ENCODE measurements around the gene ARHGAP5. TPM values are rescaled to one million over a fixed set of nuclear protein-coding genes. Genes with fewer than 3 reads are reported as not detected.

ARHGAP5 gene
- total RNA-seq, 2 experiments from 2014 or later, result 29.1 to 29.5 TPM

DNA sequence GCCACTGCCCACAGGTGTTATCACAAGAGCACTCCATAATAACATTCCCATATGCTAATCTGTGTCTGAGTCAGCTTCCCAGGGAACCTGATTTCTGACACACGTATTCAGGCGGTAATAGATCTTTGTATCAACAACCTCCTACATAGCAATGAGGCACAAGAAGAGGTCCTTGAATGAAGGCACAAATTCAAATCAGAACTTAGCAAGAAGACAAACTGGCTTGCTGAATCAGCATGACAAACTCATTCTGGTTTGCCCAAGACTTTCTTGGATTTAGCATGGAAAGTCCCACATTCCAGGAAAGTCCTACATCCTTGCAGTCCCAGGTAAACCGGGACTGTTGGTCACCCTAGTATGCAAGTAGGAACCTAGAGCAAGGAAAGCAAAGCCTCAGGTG is 90.8 kb downstream of the ARHGAP5 start:
- H3K27me3 Mint-ChIP-seq (ENCODE audit: low read depth), result no peaks in the 10 kb centered on the region
- H3K27ac Mint-ChIP-seq, result no peak overlapping the region
- no peaks in the 10 kb centered on the region for H3K9me3 Mint-ChIP-seq (ENCODE audit: insufficient read depth)
- no peaks in the 10 kb centered on the region for H3K4me1 Mint-ChIP-seq (ENCODE audit: low read depth)
- H3K4me3 Mint-ChIP-seq, result no peak overlapping the region
- ChIA-PET CTCF (no interaction called here), POLR2A (no interaction called here)
- DNase-seq, result no peak
- no peak for ATAC-seq
- no peaks in the 10 kb centered on the region for H3K36me3 Mint-ChIP-seq (ENCODE audit: low read depth)

- no peak for DNase-seq
- Mint-ChIP-seq H3K4me1 (ENCODE audit: low read depth) (no peaks in the 10 kb centered on the region), H3K4me3 (no peak overlapping the region), H3K27me3 (ENCODE audit: low read depth) (peaks cover 2% of the 10 kb centered on the region), H3K36me3 (ENCODE audit: low read depth) (no peaks in the 10 kb centered on the region), H3K9me3 (ENCODE audit: insufficient read depth) (no peaks in the 10 kb centered on the region), H3K27ac (no peak overlapping the region)
- ChIA-PET POLR2A (no interaction called here), CTCF (no interaction called here)
- no peak for ATAC-seq
Observed at GRCh38 chr14:32169191-32169590, 92.1 kb downstream of the ARHGAP5 start.

DNA sequence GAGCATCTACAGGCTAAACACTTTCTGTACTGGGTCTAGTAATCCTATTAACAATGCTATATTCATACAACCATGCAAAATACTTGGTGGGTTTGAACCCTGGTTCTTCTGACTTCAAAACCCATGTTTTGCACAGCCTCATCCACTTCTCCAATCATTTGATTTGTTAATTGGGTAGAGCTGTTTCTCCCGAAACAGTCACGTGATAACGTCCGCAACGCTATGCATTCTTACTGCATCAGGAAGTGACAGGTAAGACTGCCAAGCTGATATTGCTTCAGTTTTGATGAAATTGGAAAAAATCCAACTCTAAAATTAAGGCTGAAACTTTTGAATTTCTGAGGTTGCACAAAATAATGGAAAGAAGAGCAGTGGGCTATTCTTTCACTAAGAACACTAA is 94.4 kb downstream of the ARHGAP5 start:
- H3K4me3 Mint-ChIP-seq, result no peak overlapping the region
- H3K27ac Mint-ChIP-seq, result no peak overlapping the region
- H3K9me3 Mint-ChIP-seq (ENCODE audit: insufficient read depth), result no peaks in the 10 kb centered on the region
- DNase-seq (no peak), ATAC-seq (no peak)
- CTCF ChIA-PET, result no interaction called here
- H3K36me3 Mint-ChIP-seq (ENCODE audit: low read depth), result no peaks in the 10 kb centered on the region
- POLR2A ChIA-PET, result no interaction called here
- H3K4me1 Mint-ChIP-seq (ENCODE audit: low read depth), result no peaks in the 10 kb centered on the region
- H3K27me3 Mint-ChIP-seq (ENCODE audit: low read depth), result peaks cover 6% of the 10 kb centered on the region

DNA sequence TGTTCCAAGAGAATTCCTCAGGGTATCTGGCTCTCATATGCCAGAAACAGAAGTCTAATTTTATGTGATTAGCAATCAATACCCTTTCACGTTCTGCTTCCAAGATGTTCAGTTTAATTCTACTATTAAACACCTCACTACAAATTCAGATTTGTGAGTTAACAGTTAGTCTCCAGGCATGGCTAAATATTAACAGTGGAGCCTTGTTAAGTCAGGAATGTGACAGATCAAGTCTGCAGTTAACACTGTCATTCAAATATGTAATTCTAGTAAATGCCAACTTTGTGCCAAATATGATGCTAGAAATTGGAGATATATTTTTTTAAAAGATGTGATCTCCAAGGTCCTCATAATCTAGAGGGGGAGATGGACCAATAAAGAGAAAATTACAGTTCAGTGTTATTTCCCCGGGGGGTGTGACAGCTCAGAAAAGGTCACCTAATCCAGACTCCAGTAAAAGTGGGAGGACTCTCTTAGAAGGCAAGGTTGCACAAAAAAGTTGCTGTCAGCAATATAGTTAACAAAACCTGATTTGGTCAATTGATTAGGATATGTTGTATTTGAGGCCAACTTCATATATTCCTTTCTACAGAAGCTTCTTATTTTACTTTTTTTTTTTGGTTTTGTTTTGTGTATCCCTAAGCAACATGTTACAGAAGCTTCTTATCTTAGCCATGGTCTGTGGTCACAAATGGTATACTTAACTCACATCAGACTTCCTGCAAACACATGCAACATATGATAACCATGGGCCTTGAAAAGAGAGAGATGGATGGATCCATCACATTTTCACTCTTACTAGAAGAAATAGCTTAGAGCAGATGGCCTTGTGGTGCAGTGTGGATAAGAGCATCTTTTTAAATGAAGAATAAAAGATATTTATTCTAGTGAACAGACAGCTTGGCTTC is 106.3 kb downstream of the ARHGAP5 start:
- ChIA-PET CTCF (no interaction called here), POLR2A (interaction anchor here (0.6 kb wide), 1 partner anchor 20 kb away, joined by 3 read pairs; no protein-coding TSS in a partner anchor)
- no peak overlapping the region for H3K4me3 Mint-ChIP-seq
- peaks cover 6% of the 10 kb centered on the region for H3K27me3 Mint-ChIP-seq (ENCODE audit: low read depth)
- H3K4me1 Mint-ChIP-seq (ENCODE audit: low read depth), result peaks cover 5% of the 10 kb centered on the region
- ATAC-seq (no peak), DNase-seq (no peak)
- H3K9me3 Mint-ChIP-seq (ENCODE audit: insufficient read depth), result peaks cover 15% of the 10 kb centered on the region
- H3K36me3 Mint-ChIP-seq (ENCODE audit: low read depth), result peaks cover 1% of the 10 kb centered on the region
- H3K27ac Mint-ChIP-seq, result no peak overlapping the region

- POLR2A ChIA-PET, result no interaction called here
- CTCF ChIA-PET, result no interaction called here
- peaks cover 10% of the 10 kb centered on the region for H3K9me3 Mint-ChIP-seq (ENCODE audit: insufficient read depth)
- no peak overlapping the region for H3K4me3 Mint-ChIP-seq
- H3K27me3 Mint-ChIP-seq (ENCODE audit: low read depth), result no peaks in the 10 kb centered on the region
- H3K36me3 Mint-ChIP-seq (ENCODE audit: low read depth), result peaks cover 1% of the 10 kb centered on the region
- peaks cover 6% of the 10 kb centered on the region for H3K4me1 Mint-ChIP-seq (ENCODE audit: low read depth)
- no peak for ATAC-seq
- DNase-seq, result no peak
- H3K27ac Mint-ChIP-seq, result no peak overlapping the region
Observed at GRCh38 chr14:32185097-32185496, 108.0 kb downstream of the ARHGAP5 start.

- DNase-seq (no peak), ATAC-seq (no peak)
- ChIA-PET POLR2A (no interaction called here), CTCF (no interaction called here)
- Mint-ChIP-seq H3K4me3 (no peak overlapping the region), H3K9me3 (ENCODE audit: insufficient read depth) (peaks cover 10% of the 10 kb centered on the region), H3K4me1 (ENCODE audit: low read depth) (peaks cover 6% of the 10 kb centered on the region), H3K27me3 (ENCODE audit: low read depth) (peaks cover 2% of the 10 kb centered on the region), H3K27ac (no peak overlapping the region), H3K36me3 (ENCODE audit: low read depth) (peaks cover 1% of the 10 kb centered on the region)
Observed at GRCh38 chr14:32186248-32186647, 109.1 kb downstream of the ARHGAP5 start.

- POLR2A ChIA-PET, result no interaction called here
Observed at GRCh38 chr14:32189811-32190210, 112.7 kb downstream of the ARHGAP5 start.

GRCh38 chr14:32190673-32191072 is 113.6 kb downstream of the ARHGAP5 start:
- CTCF ChIA-PET, result no interaction called here
- Mint-ChIP-seq H3K27me3 (ENCODE audit: low read depth) (peaks cover 7% of the 10 kb centered on the region), H3K36me3 (ENCODE audit: low read depth) (peaks cover 1% of the 10 kb centered on the region), H3K9me3 (ENCODE audit: insufficient read depth) (no peaks in the 10 kb centered on the region), H3K4me1 (ENCODE audit: low read depth) (peaks cover 6% of the 10 kb centered on the region), H3K4me3 (no peak overlapping the region), H3K27ac (no peak overlapping the region)
- POLR2A ChIA-PET, result no interaction called here
- DNase-seq (no peak), ATAC-seq (no peak)

More at GRCh38 chr14:32189811-32190210, 112.7 kb downstream of the ARHGAP5 start:
- ATAC-seq (no peak), DNase-seq (no peak)
- Mint-ChIP-seq H3K4me1 (ENCODE audit: low read depth) (peaks cover 6% of the 10 kb centered on the region), H3K4me3 (no peak overlapping the region), H3K9me3 (ENCODE audit: insufficient read depth) (peaks cover 5% of the 10 kb centered on the region), H3K36me3 (ENCODE audit: low read depth) (peaks cover 1% of the 10 kb centered on the region), H3K27me3 (ENCODE audit: low read depth) (peaks cover 7% of the 10 kb centered on the region), H3K27ac (no peak overlapping the region)
- CTCF ChIA-PET, result no interaction called here

GRCh38 chr14:32192712-32193373 is 115.7 kb downstream of the ARHGAP5 start:
- H3K27ac Mint-ChIP-seq, result no peak overlapping the region
- H3K4me3 Mint-ChIP-seq, result no peak overlapping the region
- CTCF ChIA-PET, result no interaction called here
- peaks cover 7% of the 10 kb centered on the region for H3K27me3 Mint-ChIP-seq (ENCODE audit: low read depth)
- DNase-seq (no peak), ATAC-seq (no peak)
- no peaks in the 10 kb centered on the region for H3K36me3 Mint-ChIP-seq (ENCODE audit: low read depth)
- POLR2A ChIA-PET, result no interaction called here
- H3K9me3 Mint-ChIP-seq (ENCODE audit: insufficient read depth), result no peaks in the 10 kb centered on the region
- peaks cover 2% of the 10 kb centered on the region for H3K4me1 Mint-ChIP-seq (ENCODE audit: low read depth)

DNA sequence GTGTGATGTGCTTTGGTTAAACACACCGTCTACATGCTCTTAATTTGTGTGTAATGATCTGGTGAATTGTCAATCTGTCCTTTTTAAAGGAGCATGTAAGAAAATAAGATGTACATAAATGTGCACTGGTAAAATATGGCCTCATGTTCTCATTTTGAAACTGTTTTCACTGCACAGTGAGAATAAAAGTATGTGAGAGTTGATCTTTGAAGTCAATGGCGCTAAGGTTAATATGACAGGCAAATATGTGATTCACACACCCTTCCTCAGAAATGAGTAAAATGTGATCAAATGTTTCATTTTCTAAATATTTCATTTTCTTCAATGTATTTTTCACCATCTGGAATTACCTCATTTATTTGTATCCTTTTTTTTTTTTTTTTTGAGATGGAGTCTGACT is 116.4 kb downstream of the ARHGAP5 start:
- Mint-ChIP-seq H3K4me1 (ENCODE audit: low read depth) (peaks cover 2% of the 10 kb centered on the region), H3K27me3 (ENCODE audit: low read depth) (peaks cover 7% of the 10 kb centered on the region), H3K4me3 (no peak overlapping the region), H3K9me3 (ENCODE audit: insufficient read depth) (no peaks in the 10 kb centered on the region), H3K27ac (no peak overlapping the region), H3K36me3 (ENCODE audit: low read depth) (no peaks in the 10 kb centered on the region)
- ATAC-seq, result no peak
- POLR2A ChIA-PET, result no interaction called here
- CTCF ChIA-PET, result no interaction called here
- DNase-seq, result no peak

DNA sequence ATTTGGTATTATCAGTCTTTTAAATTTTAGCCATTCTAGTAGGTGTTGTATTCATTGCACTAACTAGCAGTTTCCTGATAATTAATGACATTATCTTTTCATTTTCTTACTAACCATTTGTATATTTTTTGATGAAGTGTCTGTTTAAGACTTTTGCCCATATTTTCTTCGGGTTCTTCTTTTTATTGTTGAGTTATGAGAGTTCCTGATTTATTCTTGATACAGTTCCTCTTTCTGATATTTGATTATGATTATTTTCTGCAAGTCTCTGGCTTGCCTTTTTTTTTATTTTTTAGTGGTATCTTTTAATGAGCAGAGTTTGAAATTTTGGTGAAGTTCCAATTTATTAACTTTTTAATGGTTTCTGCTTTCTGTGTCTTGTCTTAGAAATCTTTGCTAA is 118.5 kb downstream of the ARHGAP5 start:
- CTCF ChIA-PET, result no interaction called here
- peaks cover 3% of the 10 kb centered on the region for H3K4me1 Mint-ChIP-seq (ENCODE audit: low read depth)

DNA sequence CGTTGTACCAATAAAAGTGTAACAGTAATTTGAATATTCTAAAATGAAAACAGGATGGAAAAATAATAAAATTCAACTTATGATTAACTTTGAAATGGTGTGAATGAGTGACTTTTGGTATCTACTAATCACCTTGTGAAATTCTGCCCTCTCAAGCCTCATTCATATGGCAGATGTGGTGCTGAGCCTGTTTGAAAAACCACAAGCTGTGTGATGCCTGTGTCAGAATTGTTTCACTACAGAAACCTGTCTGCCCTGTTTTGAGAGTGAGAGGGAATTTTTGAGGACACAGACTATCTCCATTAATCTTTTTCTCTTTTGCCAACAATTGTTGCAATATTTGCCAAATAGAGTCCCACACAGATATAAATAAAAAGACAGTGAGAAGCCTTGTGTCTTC is 120.8 kb downstream of the ARHGAP5 start:
- Mint-ChIP-seq H3K27me3 (ENCODE audit: low read depth) (peaks cover 3% of the 10 kb centered on the region), H3K4me1 (ENCODE audit: low read depth) (peaks cover 25% of the 10 kb centered on the region), H3K9me3 (ENCODE audit: insufficient read depth) (no peaks in the 10 kb centered on the region), H3K4me3 (no peak overlapping the region), H3K27ac (no peak overlapping the region), H3K36me3 (ENCODE audit: low read depth) (peaks cover 1% of the 10 kb centered on the region)
- DNase-seq (no peak), ATAC-seq (no peak)
- POLR2A ChIA-PET, result interaction anchor here (2.5 kb wide), 1 partner anchor 120 kb away, joined by 6 read pairs; no protein-coding TSS in a partner anchor
- CTCF ChIA-PET, result interaction anchor here (0.7 to 1.5 kb wide), 2 partner anchors 124 to 1068 kb away, joined by 3 to 4 read pairs; no protein-coding TSS in a partner anchor

More for the DNA sequence above, 118.5 kb downstream of the ARHGAP5 start:
- Mint-ChIP-seq H3K27me3 (ENCODE audit: low read depth) (peaks cover 5% of the 10 kb centered on the region), H3K9me3 (ENCODE audit: insufficient read depth) (no peaks in the 10 kb centered on the region), H3K4me3 (no peak overlapping the region), H3K27ac (no peak overlapping the region), H3K36me3 (ENCODE audit: low read depth) (no peaks in the 10 kb centered on the region)
- ATAC-seq (no peak), DNase-seq (no peak)
- POLR2A ChIA-PET, result no interaction called here
